Peyer's patch (tissue), 4 donors: ENCODE measurements around the gene MYO15B. TPM values are rescaled to one million over a fixed set of nuclear protein-coding genes. Genes with fewer than 3 reads are reported as not detected.

Source experiments
- DNase-seq, 3 donors: peaks; one replicate each; pipeline ENCODE4 v3.0.0-alpha.2; 2017 to 2019
- H3K27ac ChIP-seq, 4 donors: fragments of 200-600 bp; sonication (generic); one replicate each; pipeline ENCODE4 v1.5.1; 2016 to 2019
- H3K27me3 ChIP-seq, 2 donors: fragments of 200-600 bp; sonication (generic); one replicate each; pipeline ENCODE4 v1.5.1; 2019
- H3K36me3 ChIP-seq, 3 donors: fragments of 200-600 bp; sonication (generic); one replicate each; pipeline ENCODE4 v1.5.1; 2016 to 2019
- H3K4me1 ChIP-seq, 4 donors: fragments of 200-600 bp; sonication (generic); one replicate each; pipeline ENCODE4 v1.5.1; 2016 to 2019
- H3K4me3 ChIP-seq, 4 donors: fragments of 200-600 bp; sonication (generic); 1 replicate in 3 of 4; 2 replicates in 1 of 4; pipeline ENCODE4 v1.5.1; 2016 to 2019; ENCODE audit warnings: mild to moderate bottlenecking in 1 of 4
- H3K9me3 ChIP-seq, 4 donors: fragments of 200-600 bp; sonication (generic); one replicate each; pipeline ENCODE4 v1.5.1; 2016 to 2019; ENCODE audit warnings: mild to moderate bottlenecking in 1 of 4
- CTCF ChIP-seq, 6 experiments: fragments of 450-650 bp in 4 of 6; fragments of 200-600 bp in 2 of 6; sonication (generic) in 1 of 6; IDR thresholded peaks; one replicate each; pipeline ENCODE4 v1.5.1; 2017 to 2019; ENCODE audit warnings: antibody characterized with exemption in 6 of 6, mild to moderate bottlenecking in 3 of 6, moderate library complexity in 1 of 6
- POLR2A ChIP-seq, 2 donors: fragments of 450-650 bp; IDR thresholded peaks; one replicate each; pipeline ENCODE4 v1.5.1; 2017; ENCODE audit warnings: antibody characterized with exemption in 2 of 2, mild to moderate bottlenecking in 2 of 2, moderate library complexity in 2 of 2
- total RNA-seq, 4 donors: library from RNA; depleted of rRNA; stranded (reverse); fragments of >200 nt; gene quantifications; one replicate each; pipeline ENCODE4 v1.1.0, GENCODE V29; 2016

MYO15B gene
- total RNA-seq, 4 donors from 2014 or later: 552 to 2,671 (median 1,951) TPM

- Histone ChIP-seq H3K9me3 (no peaks in the 10 kb centered on the region), H3K27me3 (no peaks in the 10 kb centered on the region), H3K4me3 (no peak overlapping the region), H3K27ac (peak overlapping the region in 3 of 4 donors; percentile 61 to 82 (median 78)), H3K36me3 (peaks cover 0 to 22% (median 0%) of the 10 kb centered on the region in 3 donors), H3K4me1 (peaks cover 0 to 49% (median 0%) of the 10 kb centered on the region in 4 donors)
- DNase-seq: no peak
- TF ChIP-seq POLR2A (IDR thresholded peaks at IDR 0.05): no peak
- no peak for TF ChIP-seq CTCF (IDR thresholded peaks at IDR 0.05)
Measured at GRCh38 chr17:75542728-75543336, 44.8 kb upstream of the MYO15B start.

- H3K27ac ChIP-seq: no peak overlapping the region
- H3K4me1 ChIP-seq: peaks cover 0 to 46% (median 0%) of the 10 kb centered on the region in 4 donors
- H3K36me3 ChIP-seq: peaks cover 0 to 22% (median 0%) of the 10 kb centered on the region in 3 donors
- H3K4me3 ChIP-seq: no peak overlapping the region
- no peaks in the 10 kb centered on the region for H3K9me3 ChIP-seq
- DNase-seq: no peak
- no peaks in the 10 kb centered on the region for H3K27me3 ChIP-seq
- TF ChIP-seq CTCF (IDR thresholded peaks at IDR 0.05): no peak
- TF ChIP-seq POLR2A (IDR thresholded peaks at IDR 0.05): no peak
Measured at GRCh38 chr17:75544250-75544649, 43.4 kb upstream of the MYO15B start.

- TF ChIP-seq POLR2A (IDR thresholded peaks at IDR 0.05): no peak
- TF ChIP-seq CTCF (IDR thresholded peaks at IDR 0.05): no peak
- Histone ChIP-seq H3K27ac (no peak overlapping the region), H3K27me3 (no peaks in the 10 kb centered on the region), H3K9me3 (no peaks in the 10 kb centered on the region), H3K36me3 (peaks cover 0 to 23% (median 0%) of the 10 kb centered on the region in 3 donors), H3K4me3 (no peak overlapping the region), H3K4me1 (peaks cover 0 to 30% (median 0%) of the 10 kb centered on the region in 4 donors)
- no peak for DNase-seq
Measured at GRCh38 chr17:75546181-75546580, 41.4 kb upstream of the MYO15B start.

GRCh38 chr17:75547091-75547490 is 40.5 kb upstream of the MYO15B start:
- no peak for TF ChIP-seq POLR2A (IDR thresholded peaks at IDR 0.05)
- TF ChIP-seq CTCF (IDR thresholded peaks at IDR 0.05): no peak
- peaks cover 0 to 21% (median 0%) of the 10 kb centered on the region in 4 donors for H3K4me1 ChIP-seq
- no peaks in the 10 kb centered on the region for H3K27me3 ChIP-seq
- peak overlapping the region in 2 of 4 donors; percentile 8 to 32 for H3K27ac ChIP-seq
- H3K9me3 ChIP-seq: no peaks in the 10 kb centered on the region
- peaks cover 0 to 30% (median 0%) of the 10 kb centered on the region in 3 donors for H3K36me3 ChIP-seq
- DNase-seq: no peak
- no peak overlapping the region for H3K4me3 ChIP-seq

- DNase-seq: no peak
- TF ChIP-seq POLR2A (IDR thresholded peaks at IDR 0.05) (no peak), CTCF (IDR thresholded peaks at IDR 0.05) (no peak)
- Histone ChIP-seq H3K27me3 (no peaks in the 10 kb centered on the region), H3K27ac (peak overlapping the region in 3 of 4 donors; percentile 82 to 97 (median 92)), H3K4me3 (no peak overlapping the region), H3K36me3 (peaks cover 0 to 35% (median 0%) of the 10 kb centered on the region in 3 donors), H3K4me1 (peaks cover 0 to 7% (median 0%) of the 10 kb centered on the region in 4 donors), H3K9me3 (no peaks in the 10 kb centered on the region)
Measured at GRCh38 chr17:75548813-75549212, 38.8 kb upstream of the MYO15B start.
